Renal pelvis (tissue), 12 donors: Measurements from ENCODE around the gene FABP6. TPM values are rescaled to one million over a fixed set of nuclear protein-coding genes. Genes with fewer than 3 reads are reported as not detected.
A peak's percentile ranks its signal among the peaks of the same experiment; 100 is the strongest.
"Not testable (repeated sequence)": the region's sequence is repeated elsewhere in the genome, so short reads cannot be mapped to it uniquely, and the experiment has no call there.

Experiments
- DNase-seq: peaks from one replicate; pipeline ENCODE4 v3.0.0-alpha.2; 2013
- long read RNA-seq, 16 experiments: transcript quantifications; one replicate each; lab custom pipeline, GENCODE V29; 2026
- polyA plus RNA-seq, 3 donors: library from polyadenylated mRNA; unstranded; fragments of 120-200 nt; gene quantifications; one replicate each; pipeline ENCODE4 v1.2.1, GENCODE V29; 2013; ENCODE audit not compliant: insufficient read length in 3 of 3

FABP6 gene, protein sequence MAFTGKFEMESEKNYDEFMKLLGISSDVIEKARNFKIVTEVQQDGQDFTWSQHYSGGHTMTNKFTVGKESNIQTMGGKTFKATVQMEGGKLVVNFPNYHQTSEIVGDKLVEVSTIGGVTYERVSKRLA
- polyA plus RNA-seq: under 1 TPM in 2 of 3 donors, not detected in 1; 0.19 to 0.40 TPM
- long read RNA-seq, donor 1: 0 reads
- long read RNA-seq, donor 2: 0 reads
- long read RNA-seq, donor 3: 0 reads
- long read RNA-seq, donor 4: 0 reads
- long read RNA-seq, donor 5: 0 reads
- long read RNA-seq, donor 6: 0 reads
- long read RNA-seq, donor 7: 0 reads
- long read RNA-seq, donor 8: 0 reads
- long read RNA-seq, donor 9, partial matches to known transcripts: 0 of 6 reads
- long read RNA-seq, donor 9, other reads (novel, unspliced or antisense): 6 of 6 reads
- long read RNA-seq, donor 10: 0 reads
- long read RNA-seq, donor 11: 0 reads
- long read RNA-seq, donor 12: 0 reads
- long read RNA-seq, donor 13: 0 reads
- long read RNA-seq, donor 14: 0 reads
- long read RNA-seq, donor 15, partial matches to known transcripts: 0 of 9 reads
- long read RNA-seq, donor 15, other reads (novel, unspliced or antisense): 9 of 9 reads
- long read RNA-seq, donor 16: 0 reads

DNA sequence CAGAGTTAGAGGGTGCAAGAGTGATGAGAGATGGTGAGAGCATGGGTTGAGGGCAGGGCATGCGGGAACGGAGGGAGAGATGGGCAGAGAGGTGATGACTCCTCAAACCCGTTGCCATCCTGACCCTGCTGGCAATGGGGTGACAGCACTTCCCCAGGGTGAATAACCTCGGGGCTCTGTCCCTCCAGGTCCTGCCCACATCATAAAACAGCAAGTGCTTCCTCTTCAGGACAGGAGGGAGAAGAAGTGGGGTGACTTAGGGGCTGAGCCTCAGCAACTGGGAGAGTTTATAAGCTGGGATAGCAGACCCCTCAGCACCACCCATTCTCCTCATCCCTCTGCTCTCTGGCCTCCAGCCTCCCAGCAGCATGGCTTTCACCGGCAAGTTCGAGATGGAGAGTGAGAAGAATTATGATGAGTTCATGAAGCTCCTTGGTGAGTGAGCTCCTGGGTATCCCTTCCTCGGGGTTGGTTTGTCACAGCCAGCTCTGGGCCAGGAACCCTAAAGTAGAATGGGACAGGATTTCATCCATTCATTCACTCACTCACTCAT is at the start of gene FABP6:
FABP6 (plus strand) TSS at position 317 of the 553 bp plus-strand sequence; CDS start at position 369, 52 bp downstream.
- DNase-seq: no peak

DNA sequence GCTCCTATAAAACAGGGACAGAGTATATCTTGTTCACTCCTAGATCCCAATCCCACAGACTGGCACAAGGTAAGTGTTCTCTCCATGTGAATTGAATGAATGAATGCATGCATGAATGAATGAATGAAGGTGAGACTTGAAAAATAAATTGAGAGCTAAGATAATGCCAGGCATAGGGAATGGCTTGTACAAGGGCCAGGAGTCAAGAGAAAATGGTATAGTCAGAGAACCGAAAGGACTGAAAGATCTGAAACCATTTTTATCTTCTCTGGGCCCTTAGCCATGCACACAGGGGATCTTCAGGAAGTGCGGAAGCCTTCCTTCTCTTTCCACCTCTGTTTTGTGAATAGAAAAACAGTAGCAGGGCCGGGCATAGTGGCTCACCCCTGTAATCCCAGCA is 48.4 kb upstream of the FABP6 start:
- no peak for DNase-seq

DNA sequence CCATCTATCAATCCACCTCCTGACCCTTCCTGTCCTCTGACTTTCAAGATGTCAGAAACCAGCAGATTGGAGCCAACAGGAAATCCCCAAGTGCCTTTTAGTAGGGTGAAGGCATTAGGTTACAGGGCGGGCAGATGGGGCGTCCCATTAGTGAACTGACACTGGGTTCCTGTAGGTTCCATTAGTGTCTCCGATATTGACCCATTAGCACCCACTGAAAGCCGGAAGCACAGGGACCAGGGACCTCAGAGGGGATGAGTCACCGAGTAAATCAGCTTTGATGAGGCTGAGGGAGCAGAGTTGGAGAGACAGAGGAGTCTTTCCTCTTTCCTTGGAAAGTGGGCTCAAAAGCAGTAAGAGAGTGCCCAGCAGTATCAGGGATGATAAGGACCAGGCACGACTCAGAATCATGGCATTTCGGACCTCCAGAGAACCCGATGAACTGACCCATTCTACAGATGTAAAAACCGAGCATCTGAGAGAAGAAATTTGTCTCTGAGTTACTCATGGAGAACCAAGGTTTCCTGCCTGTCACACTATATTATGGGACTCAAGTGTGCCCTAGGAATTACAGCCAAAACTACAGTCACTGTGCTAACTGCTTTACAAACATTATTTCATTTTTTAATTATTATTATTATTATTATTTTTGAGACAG is 47.2 kb upstream of the FABP6 start:
- no peak for DNase-seq

DNA sequence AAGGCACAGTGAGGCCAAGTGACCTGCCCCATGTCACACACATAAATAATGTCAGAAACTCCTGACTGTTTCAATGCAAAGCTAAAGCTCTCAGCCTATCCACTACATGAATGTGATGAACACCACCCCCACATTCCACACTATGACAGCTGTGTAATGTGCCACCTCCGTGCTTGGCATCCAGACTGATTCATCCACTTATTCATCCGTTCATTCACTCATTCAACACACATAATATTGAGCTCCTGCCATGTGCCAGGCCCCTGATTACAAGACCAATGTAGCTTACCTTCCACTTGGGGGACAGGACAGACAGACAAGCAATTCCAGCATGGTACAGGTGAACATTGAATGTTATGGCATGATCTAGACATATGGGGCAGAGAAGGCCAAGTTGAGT is 46.2 kb upstream of the FABP6 start:
- no peak for DNase-seq

DNA sequence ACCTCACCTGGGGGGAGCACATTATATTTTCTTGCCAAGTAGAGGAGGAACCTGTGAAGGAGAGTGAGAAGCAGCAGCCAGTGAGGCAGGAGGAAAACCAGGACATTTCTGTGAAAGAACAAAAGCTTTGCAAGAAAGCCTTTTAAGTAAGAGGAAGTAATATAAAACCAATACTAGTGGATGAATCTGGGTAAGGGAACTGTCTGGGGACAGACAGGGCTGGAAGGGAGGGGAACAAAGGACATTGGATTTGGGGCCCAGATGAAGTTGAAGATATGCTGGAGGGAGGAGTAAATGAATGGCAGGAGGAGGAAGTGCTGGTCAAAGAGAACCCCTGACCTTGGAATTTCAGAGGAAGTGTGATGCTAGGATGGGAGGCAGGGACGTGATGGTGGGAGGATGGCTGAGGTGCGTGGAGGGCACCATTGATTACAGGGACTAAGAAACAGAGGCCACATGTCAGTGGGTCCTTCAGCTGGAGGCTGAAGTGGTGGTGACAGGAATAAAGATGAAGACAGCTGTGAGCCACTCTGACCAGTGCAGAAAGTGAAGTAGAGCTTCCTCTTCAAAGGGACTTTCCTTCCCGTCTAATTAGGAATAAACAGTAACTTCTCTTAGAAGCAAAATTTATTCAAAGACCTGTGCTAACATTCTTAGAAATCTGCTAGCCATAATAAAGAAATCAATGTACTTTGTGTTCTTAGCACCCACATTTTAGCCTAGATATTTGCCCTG is 43.5 kb upstream of the FABP6 start:
- DNase-seq: no peak

DNA sequence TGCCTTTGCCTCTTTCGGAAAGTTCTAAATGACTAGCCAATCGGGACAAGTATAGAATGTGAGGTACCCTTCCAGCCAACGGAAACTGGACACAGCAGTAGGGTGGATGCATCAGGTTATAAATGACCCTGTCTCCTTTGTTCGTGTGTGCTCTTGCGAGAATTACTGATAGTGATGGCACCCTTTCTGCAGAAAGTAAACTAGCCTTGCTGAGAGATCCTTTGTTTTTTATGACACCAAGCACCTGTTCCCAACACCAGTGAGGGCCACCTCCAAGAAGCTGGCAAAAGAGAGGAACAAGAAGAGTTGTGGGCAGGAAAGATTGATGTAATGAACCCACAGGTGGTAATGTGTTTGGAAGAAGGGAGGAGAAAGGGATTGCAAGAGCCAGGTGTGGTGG is 42.8 kb upstream of the FABP6 start:
- DNase-seq: no peak

DNA sequence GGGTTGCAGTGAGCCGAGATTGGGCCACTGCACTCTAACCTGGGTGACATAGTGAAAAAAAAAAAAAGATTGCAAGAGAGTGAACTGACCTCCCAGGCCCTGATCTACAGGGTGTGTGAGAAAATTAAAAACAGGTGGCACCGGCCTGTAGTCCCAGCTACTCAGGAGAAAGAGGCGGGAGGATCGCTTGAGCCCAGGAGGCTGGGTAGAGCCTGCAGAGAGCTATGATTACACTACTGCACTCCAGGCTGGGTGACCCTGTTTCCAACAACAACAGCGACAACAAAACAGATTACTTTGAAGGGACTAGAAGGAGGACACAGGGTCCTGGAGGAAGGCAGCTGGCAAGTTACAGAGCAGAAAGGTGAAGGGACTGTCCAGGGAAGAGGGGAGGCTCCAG is 42.2 kb upstream of the FABP6 start:
- no peak for DNase-seq

DNA sequence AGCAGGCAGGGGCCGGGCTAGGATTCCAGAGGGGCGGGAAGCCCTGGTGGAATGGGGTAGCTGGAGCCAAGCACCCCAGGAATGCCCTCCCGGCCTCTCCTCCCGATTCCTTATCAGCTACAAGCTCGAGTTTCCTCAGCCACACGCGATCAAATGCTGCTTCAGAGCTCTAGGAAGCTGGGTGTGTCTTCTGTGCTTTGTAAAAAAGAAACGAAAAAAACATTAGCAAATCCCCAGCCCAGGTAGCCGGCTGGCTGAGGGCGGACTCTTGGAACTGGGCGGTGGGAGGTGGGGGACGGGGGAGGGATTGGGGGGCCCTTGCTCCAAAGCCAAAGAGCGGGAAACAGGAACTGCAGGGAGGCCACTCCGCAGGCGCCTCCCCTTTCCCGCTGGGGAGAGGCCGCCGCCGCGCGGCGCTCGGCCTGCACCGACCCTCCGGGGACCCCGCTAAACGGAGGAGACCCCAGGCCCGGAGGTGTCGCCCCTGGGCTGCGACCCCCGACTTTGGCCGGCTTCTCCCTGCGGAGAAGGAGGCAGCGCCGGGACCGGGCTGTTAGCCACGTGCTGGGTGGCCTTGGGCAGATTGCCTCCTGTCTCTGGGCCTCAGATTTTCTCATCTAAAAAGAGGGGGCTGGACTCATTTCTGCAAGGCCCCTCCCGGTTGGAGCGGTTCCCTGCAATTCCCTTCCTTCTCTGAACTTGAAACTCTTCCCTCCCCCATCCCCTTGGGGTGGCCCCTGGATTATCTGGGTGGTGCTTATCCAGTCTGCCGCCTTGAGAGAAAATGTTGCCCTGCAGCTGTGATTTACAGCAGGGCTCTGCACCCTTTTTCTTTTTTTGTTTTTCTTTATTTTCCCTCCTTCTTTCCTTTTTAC is 40.9 kb upstream of the FABP6 start:
- DNase-seq: peak; percentile 43

DNA sequence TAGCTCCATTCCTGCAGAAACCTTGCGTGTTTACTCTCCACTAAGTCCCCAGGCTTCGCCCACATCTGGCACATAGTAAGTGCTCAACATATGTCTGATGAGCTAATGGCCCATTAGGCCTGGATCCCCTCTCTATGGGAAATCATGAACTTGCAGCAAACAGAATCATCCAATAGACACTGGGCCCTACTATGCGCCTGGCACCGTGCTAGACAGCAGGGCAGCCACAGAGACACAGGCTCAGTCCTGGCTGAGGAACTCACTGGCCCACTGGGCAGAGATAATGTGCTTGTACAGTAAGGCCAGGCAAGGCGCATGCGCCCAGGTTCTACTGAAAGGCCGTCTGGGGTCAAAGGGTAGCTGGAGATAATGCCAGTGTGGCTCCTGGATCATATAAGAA is 36.9 kb upstream of the FABP6 start:
- no peak for DNase-seq

DNA sequence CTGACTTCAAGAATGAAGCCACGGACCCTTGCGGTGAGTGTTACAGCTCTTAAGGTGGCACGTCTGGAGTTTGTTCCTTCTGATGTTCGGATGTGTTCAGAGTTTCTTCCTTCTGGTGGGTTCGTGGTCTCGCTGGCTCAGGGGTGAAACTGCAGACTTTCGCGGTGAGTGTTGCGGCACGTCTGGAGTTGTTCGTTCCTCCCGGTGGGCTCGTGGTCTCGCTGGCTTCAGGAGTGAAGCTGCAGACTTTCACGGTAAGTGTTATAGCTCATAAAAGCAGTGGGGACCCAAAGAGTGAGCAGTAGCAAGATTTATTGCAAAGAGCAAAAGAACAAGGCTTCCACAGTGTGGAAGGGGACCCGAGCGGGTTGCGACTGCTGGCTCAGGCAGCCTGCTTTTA is 36.2 kb upstream of the FABP6 start:
- DNase-seq: not testable (repeated sequence)

DNA sequence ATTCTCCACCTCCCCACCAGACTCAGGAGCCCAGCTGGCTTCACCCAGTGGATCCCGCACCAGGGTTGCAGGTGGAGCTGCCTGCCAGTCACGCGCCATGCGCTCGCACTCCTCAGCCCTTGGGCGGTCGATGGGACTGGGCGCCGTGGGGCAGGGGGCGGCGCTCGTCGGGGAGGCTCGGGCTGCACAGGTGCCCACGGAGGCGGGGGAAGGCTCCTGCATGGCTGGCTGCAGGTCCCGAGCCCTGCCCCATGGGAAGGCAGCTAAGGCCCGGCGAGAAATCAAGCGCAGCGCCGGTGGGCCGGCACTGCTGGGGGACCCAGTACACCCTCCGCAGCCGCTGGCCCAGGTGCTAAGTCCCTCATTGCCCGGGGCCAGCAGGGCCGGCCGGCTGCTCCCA is 35.5 kb upstream of the FABP6 start:
- DNase-seq: not testable (repeated sequence)

DNA sequence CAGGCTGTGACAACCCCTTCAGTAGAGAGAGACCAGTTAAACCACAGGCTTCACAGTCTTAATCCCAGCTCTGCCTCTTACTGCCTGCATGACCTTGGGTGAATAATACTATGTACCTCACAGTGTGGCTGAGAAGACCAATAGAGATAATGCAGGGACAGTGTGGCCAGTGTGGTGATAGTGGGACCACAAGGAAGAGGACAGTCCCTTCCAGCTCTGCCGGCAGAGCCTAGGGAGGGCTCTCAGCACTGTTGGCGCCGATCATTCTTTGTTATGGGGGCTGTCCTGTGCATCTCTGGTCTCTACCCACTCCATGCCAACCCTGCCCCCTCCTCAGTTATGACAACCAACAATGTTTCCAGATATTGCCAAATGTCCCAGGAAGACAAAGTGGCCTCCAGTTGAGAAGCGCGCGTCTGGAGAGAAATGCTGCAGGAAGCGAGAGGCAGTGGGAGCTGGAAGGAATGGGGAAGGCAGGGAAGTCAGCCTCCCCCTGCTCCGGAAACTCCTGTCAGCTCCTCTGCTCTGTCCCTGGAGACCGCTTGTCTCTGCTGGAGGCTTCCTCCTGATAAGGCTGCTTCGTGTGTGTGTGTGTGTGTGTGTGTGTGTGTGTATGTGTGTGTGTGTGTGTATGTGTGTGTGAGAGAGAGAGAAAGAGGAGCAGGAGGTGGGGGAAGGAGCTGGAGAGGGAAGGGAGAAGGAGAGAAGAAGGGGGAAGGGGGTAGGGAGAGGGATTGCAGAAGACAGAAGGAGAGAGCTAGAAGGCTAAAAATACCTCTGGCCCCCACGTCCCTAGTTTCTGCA is 31.8 kb upstream of the FABP6 start:
- peak; percentile 47 for DNase-seq

DNA sequence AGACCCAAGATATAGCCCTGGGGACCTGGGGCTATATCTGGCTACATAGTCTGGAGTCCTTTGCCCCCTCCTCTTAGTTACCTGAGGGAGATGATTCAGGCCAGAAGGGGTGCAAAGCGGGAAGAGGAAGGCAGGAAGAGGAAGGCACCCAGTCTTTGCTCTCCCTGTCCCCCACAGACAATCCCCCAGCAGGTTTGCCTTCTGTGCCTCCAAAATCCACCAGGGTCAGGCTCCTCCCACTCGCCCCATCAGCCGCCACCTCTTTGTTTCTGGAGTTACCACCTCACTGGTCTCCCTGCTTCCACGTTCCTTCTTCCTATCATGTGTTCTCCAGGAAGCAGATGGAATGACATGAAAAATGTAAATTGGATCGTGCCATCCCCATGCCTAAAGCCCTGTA is 31.2 kb upstream of the FABP6 start:
- DNase-seq: no peak

DNA sequence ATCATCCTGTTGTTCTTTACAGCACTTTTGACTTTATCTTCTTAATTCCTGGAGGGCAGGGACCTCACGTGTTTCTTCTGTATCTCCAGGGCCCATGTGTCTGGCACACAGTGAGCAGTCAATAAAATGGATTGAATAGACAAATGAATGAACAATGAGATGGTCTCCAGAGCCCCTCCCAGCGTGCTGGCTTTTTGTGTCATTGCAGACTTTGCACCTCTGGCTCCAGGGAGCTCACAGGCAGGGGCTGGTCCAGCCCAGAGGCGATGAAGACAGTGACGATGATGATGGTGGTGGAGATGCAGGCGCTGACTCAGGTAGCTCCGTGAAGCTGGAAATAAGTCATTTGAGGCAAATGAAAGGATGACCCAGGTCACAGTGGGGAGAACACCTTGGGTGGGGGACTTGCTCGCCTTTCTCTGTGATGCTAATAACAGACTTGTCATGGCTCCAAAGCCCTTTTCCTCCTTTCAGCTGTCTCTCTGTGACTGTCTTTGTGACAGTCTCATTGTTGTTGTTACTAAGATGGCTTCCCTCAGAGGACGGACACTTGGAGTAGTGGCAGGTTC is 30.4 kb upstream of the FABP6 start:
- no peak for DNase-seq

DNA sequence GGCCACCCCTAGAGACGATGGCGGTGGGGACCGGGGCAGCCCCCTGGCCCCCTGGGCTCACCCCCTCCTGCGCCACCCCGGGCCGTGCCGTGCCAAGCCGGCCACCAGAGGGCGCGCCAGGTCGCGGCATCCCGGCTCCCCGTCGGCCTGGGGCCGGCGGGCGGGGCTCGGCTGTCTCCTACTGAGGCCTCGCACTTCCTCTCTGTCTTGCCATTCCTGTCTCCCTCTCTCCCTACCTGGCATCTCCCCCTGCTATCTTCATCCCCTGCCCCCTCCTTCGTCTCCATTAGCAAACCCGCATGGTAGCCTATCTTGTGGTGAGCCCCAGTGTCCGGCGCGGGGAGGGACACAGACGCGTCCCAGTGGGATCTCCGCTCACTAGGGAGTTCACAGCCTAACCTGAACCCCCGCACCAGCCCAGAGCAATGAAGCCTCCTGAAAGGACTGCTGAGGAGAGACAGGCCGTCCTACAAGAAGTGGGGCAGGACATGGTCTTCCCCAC is 29.8 kb upstream of the FABP6 start:
- DNase-seq: peak; percentile 58

DNA sequence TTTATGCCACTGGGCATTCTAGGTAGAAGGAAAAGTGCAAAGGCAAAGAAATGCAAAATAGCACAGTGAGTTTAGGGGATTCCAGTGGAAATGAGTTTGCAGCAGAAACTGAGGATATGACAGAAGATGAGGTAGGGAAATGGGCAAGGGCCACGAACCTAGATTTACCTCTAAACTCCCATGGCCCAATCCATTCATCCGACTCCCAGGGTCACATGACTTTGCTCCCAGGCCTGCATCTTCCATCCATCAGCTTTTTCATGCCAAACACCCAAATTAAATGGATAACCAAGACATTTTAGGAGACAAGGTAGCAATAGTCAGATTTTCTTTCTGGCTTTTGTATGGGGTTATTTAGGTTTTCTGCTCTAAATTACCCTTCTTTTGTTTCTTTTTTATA is 22.2 kb upstream of the FABP6 start:
- no peak for DNase-seq

DNA sequence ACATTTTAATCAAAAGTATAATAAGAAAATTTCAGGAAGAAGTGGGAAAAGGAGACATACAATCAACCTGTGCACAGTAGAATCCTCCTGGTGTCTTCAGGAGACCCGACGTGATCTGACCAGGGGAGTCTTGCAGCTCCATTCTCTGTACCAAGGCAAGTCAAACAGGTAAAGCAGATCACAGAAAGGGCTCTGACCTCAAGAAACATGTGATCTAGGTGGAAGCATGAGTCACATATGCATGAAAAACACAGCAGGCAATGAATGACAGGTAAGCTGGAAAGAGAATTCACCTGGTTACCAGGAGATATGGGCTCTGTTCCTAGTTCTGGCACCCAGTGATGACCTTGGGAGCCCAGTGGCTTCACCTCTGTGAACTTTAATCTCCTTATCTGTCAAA is 19.4 kb upstream of the FABP6 start:
- DNase-seq: no peak

DNA sequence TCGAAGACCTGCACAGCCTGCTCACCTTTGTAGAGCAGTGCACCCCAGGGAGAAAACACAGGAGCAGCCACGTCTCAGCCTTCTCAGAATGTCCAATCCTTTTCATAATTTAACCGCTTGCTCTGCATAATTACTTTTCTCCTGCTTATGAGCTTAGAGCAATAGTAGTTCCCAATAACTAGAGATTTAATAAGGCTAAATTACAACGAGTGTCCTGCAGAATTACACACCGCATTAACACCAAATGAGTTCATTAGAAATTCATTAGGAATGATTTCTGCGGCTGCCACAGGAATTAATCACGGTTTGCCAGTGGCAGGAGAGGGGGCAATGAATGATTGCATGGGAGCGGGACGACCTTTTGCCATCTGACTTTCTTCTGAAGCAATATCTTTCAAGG is 18.7 kb upstream of the FABP6 start:
- no peak for DNase-seq

DNA sequence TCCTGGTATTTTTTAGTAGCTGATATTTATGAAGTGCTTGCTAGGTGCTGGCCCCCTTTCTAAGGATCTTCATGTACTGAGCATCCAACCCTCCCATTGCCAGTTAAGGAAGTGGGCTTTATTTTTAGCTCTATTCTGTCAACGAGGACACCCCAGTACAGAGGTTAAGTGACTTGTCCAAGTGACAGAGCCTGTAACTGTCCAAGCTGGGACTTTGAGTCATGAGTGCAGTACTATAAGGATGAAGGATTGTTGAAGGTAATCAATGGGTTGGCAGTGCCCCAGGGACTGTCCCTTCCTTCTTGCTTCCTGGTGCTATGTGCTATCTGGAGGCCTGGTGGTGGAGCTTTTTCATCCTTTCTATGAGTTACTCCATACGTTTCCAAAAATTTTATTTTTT is 18.0 kb upstream of the FABP6 start:
- no peak for DNase-seq

DNA sequence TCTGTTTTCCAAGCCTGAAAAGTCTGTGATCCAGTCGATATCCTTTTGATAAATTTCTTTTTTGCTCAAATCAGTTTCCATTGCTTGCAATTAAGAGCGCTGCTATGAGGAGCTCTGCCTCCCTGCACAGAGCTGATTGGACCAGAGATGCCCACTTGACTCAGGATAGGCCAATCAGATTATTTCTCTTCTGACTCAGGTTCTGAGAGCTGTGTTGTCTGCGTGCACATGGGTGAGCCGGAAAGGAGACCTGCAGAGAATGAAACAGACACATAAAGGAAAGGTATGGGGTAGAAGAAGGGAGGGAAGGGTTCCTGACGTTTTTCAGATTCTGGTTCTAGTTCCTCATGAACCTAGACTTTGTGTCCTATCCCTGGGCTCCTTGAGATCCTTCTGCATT is 15.8 kb upstream of the FABP6 start:
- DNase-seq: no peak
